IPS-11a (cell line): Measurements from ENCODE around the gene SMAGP.
"Not testable (repeated sequence)": the region's sequence is repeated elsewhere in the genome, so short reads cannot be mapped to it uniquely, and the experiment has no call there.

ENCODE experiments used
- H3K4me3 ChIP-seq: one replicate; pipeline ENCODE4 v1.5.1; 2013; ENCODE audit warnings: low read depth, low read length, control low read depth

The SMAGP gene

GRCh38 chr12:51227112-51227511 lies 43.1 kb downstream of the SMAGP start:
- H3K4me3 ChIP-seq, result not testable (repeated sequence)

GRCh38 chr12:51225771-51226170 lies 44.4 kb downstream of the SMAGP start:
- no peak overlapping the region for H3K4me3 ChIP-seq

- H3K4me3 ChIP-seq, result no peak overlapping the region
These were observed 45.0 kb downstream of the SMAGP start for GRCh38 chr12:51225234-51225633.

GRCh38 chr12:51224625-51225024 lies 45.6 kb downstream of the SMAGP start:
- H3K4me3 ChIP-seq, result no peak overlapping the region

DNA sequence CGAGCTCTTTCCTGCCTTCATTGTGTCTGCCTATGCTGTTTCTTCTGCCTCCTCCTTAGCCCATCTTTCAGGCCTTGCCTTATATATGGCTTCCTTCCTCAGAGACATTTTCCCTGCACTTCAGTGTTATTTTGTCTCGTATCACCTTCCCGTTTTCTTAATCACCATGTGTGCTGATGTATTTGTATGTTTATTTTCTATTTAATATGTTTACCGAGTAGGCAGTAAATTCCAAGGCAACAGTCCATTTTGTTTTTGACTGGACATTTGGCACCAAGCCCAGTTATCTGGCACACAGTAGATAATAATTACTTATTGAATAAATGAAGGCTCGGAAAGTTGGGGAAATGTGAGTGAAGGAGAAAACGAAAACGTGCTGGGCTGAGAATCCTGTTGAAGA lies 47.8 kb downstream of the SMAGP start:
- H3K4me3 ChIP-seq, result no peak overlapping the region

- not testable (repeated sequence) for H3K4me3 ChIP-seq
These were observed 50.4 kb downstream of the SMAGP start for GRCh38 chr12:51219857-51220256.

DNA sequence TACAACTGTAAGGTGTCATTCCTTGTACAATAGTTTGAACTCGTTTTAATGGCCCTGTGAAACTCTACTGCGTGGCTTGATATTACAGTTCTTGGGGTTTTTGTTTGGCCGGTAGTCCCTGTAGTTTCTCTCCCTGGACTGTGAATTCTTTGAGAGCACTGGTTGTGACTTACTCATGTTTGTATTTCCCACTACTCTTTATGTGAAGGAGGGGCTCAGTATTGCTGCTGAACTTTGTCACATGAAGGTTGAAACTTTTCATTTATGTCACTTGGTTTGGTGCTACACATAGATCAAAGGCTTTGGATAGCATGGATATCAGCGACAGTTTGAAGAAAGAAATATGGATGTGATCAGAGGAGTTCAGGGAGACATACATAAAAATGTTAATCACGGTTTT lies 50.9 kb downstream of the SMAGP start:
- H3K4me3 ChIP-seq, result no peak overlapping the region

GRCh38 chr12:51218607-51219161 lies 51.5 kb downstream of the SMAGP start:
- H3K4me3 ChIP-seq, result peak overlapping the region; percentile 50

DNA sequence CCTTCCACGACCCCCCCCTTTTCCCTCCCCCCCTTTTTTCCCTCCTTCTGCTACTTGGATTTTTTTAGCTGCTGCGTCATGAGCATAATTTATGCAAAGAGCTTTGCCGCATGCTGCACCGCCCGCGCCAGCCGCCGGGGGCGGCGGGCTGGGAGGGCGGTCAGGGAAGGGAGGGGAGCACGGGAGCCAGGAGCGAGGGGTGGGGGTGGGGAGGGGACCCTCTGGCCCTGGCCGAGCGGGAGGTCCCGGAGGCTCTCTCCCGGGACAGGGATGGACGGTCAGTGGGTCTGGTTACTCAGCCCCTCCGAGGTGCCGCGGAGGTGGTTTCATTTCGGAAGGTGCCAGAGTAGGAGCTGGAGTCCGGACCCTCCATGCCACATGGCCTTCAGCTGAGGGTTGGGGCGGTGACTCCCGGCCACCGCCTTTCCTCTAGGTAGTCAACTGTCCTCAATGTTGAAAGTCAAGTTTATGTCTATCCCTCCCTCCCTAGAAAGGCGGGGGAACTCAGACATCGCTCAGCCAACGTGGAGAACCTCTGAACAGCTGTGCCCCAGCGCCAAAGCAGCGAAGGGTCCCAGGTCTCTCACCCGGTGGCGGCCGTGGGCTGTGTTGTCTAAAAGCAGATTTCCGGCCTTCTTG lies 52.1 kb downstream of the SMAGP start, which contains the start of gene POU6F1:
Gene POU6F1, minus strand, starts transcription at position 95 of the 639 bp plus-strand sequence. CDS start 11,226 bp downstream, outside the sequence.
- peak within 1 kb of the TSS; percentile 61 for H3K4me3 ChIP-seq

- H3K4me3 ChIP-seq, result peak overlapping the region; percentile 61
These were observed 52.9 kb downstream of the SMAGP start for GRCh38 chr12:51217133-51217967.

DNA sequence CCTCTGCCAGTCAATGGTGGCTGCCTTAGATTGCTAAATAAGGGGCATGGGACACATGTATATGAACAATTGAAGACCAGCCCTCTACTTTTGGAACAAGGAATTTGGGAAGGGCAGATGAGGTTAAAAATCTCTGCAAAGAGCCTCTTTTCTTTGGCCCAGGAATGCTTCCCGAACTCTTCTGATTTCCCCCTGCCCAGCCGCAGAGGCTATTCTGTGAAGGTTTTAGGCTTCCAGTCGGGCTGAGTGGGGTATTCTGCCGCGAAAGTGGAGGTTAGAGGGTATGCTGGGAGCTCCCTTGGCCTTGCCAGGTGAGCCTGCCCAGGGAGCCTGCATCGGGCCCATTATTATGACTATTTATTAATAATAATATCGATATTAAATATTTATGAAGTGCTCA lies 53.6 kb downstream of the SMAGP start:
- H3K4me3 ChIP-seq, result peak overlapping the region; percentile 61

DNA sequence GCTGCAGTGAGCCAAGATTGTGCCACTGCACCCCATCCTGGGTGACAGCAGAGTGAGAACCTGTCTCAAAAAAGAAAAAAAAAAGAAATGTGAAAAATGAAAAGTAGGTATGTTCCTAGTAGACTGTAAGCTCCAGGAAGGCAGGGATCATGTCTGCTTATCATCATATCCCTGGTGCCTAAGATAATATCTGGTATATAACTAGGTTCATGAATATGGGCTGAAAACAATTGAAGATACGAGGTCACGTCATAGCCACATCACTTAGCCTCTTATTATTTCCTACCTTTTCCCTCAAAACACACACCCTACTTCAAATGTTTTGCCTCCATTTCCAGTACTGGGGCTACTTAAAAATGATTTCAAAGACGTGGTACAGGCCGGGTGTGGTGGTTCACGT lies 55.3 kb downstream of the SMAGP start:
- H3K4me3 ChIP-seq, result no peak overlapping the region

- H3K4me3 ChIP-seq, result no peak overlapping the region
These were observed 59.4 kb downstream of the SMAGP start for GRCh38 chr12:51210690-51211395.

GRCh38 chr12:51209259-51209658 lies 61.0 kb downstream of the SMAGP start:
- no peak overlapping the region for H3K4me3 ChIP-seq

GRCh38 chr12:51208016-51208660 lies 62.1 kb downstream of the SMAGP start:
- H3K4me3 ChIP-seq, result no peak overlapping the region

GRCh38 chr12:51205350-51205749 lies 64.9 kb downstream of the SMAGP start:
- H3K4me3 ChIP-seq, result no peak overlapping the region

DNA sequence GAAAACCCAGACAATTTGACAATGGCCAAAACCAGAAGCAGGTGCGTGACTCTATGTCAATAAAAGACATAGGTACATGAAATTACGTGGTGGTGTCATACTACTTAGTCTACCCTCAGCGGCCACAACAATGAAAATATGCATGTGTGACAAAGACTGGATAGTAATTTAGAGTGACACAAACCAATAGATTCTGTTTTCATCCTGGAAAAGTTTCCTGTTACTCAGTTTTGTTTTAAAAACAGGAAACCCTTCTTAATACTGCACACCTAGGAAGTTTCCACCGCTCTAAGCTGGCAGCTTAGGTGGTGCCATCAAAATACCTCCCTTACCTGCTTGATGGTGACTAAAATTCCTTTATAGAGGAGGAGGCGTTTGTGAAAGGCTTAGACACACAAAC lies 67.5 kb downstream of the SMAGP start:
- no peak overlapping the region for H3K4me3 ChIP-seq

GRCh38 chr12:51200806-51201205 lies 69.4 kb downstream of the SMAGP start:
- H3K4me3 ChIP-seq, result no peak overlapping the region

- no peak overlapping the region for H3K4me3 ChIP-seq
These were observed 70.1 kb downstream of the SMAGP start for GRCh38 chr12:51200156-51200555.

DNA sequence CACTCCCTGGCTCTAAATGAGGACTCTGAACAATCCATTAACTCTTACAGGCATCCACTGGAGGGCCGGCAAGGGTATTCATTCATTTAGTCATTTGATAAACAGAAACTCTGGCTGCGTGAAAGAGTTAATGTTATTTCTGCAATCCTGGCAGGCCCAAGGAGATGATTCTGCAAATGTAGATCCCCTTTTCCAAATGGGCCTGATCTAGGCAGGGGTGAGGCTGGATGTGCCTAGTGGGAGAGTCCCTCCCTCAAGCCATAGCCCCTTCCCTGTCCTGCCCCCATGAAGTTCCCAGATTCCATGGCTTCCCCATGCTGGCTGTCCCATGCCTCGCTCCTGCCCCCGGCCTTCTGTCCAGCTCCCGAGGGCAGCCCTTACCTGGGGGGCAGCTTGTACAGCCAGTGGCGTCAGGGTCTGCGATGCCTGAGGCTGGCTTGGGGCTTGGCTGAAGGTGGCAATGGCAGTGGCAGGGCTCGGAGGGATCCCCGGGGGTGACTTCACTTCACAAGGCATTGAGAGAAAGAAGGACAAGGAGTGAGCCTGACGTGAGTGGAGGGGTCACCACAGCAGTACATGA lies 70.8 kb downstream of the SMAGP start:
- no peak overlapping the region for H3K4me3 ChIP-seq
